ENCODE data around the gene SLC46A2. TPM values are rescaled to one million over a fixed set of nuclear protein-coding genes. Genes with fewer than 3 reads are reported as not detected.

SLC46A2 gene
- total and polyA plus RNA-seq, 2 of the 13 experiments (the other 11 are each of a cell fraction or from before 2014, with no cell fraction given): not detected

- POLR2A ChIA-PET: no interaction called here
- BruUV-seq (replicated peaks): no TSS peak
- 100% methylated on average over 2 of the region's 2 CpGs for WGBS (ENCODE audit: low lambda C conversion rate)
Measured at GRCh38 chr9:112838342-112838741, 52.3 kb downstream of the SLC46A2 start.

More at GRCh38 chr9:112838342-112838741, 52.3 kb downstream of the SLC46A2 start:
- intact Hi-C loops (cut with micrococcal nuclease; ENCODE audit: unreplicated experiment) (no loop called here), in situ Hi-C loops (cut with HindIII; ENCODE audit: extremely low pct_ligation_motif_present, low pct_unique_long_range_greater_than_20kb) (no loop called here)
- no peaks in the 10 kb centered on the region for H3K9me3 ChIP-seq (ENCODE audit: low read length)
- no peak for DNase-seq (ENCODE audit: low spot score)
- no peak overlapping the region for H3K4me3 ChIP-seq (replicated peaks in 1 of 3; ENCODE audit: insufficient read depth in 1 of 3, low read depth in 2 of 3, low read length in 3 of 3)
- no peak overlapping the region for H3K4me2 ChIP-seq (ENCODE audit: low read depth, low read length)
- no peak overlapping the region for H3K27ac ChIP-seq (ENCODE audit: extremely low read length, insufficient read depth, low read length)
- CTCF ChIA-PET (ENCODE audit: low intra/inter-chr PET ratio, low total read pairs): no interaction called here
- no peak for TF ChIP-seq ZNF234 (CRISPR knock-in tag; conservative IDR thresholded peaks at IDR 0.05)
- TF ChIP-seq SSRP1 (CRISPR knock-in tag; IDR thresholded peaks at IDR 0.05): no peak
- no peak for TF ChIP-seq ZNF607 (CRISPR knock-in tag; IDR thresholded peaks at IDR 0.05; ENCODE audit: borderline replicate concordance)
- TF ChIP-seq PREB (CRISPR knock-in tag; IDR thresholded peaks at IDR 0.05): no peak
- no peak for TF ChIP-seq SNAPC2 (CRISPR knock-in tag; IDR thresholded peaks at IDR 0.05)
- TF ChIP-seq LCORL (IDR thresholded peaks at IDR 0.05): no peak
- no peak for TF ChIP-seq LCORL (CRISPR knock-in tag; IDR thresholded peaks at IDR 0.05)
- no peak for TF ChIP-seq ZNF468 (CRISPR knock-in tag; IDR thresholded peaks at IDR 0.05)
- TF ChIP-seq DR1 (CRISPR knock-in tag; IDR thresholded peaks at IDR 0.05): no peak
- TF ChIP-seq, protein P1, sequence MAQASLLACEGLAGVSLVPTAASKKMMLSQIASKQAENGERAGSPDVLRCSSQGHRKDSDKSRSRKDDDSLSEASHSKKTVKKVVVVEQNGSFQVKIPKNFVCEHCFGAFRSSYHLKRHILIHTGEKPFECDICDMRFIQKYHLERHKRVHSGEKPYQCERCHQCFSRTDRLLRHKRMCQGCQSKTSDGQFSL (CRISPR knock-in tag; IDR thresholded peaks at IDR 0.05): no peak
- no peak for TF ChIP-seq ZMYM4 (CRISPR knock-in tag; IDR thresholded peaks at IDR 0.05)
- TF ChIP-seq, protein P2, sequence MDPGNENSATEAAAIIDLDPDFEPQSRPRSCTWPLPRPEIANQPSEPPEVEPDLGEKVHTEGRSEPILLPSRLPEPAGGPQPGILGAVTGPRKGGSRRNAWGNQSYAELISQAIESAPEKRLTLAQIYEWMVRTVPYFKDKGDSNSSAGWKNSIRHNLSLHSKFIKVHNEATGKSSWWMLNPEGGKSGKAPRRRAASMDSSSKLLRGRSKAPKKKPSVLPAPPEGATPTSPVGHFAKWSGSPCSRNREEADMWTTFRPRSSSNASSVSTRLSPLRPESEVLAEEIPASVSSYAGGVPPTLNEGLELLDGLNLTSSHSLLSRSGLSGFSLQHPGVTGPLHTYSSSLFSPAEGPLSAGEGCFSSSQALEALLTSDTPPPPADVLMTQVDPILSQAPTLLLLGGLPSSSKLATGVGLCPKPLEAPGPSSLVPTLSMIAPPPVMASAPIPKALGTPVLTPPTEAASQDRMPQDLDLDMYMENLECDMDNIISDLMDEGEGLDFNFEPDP (CRISPR knock-in tag; conservative IDR thresholded peaks at IDR 0.05): no peak
- TF ChIP-seq ZIK1 (CRISPR knock-in tag; IDR thresholded peaks at IDR 0.05; ENCODE audit: borderline replicate concordance, low read depth): no peak
- no peak for TF ChIP-seq ZSCAN30 (CRISPR knock-in tag; IDR thresholded peaks at IDR 0.05)
- TF ChIP-seq HNF4G (IDR thresholded peaks at IDR 0.05; ENCODE audit: borderline replicate concordance, low read depth, low read length): no peak
- no peak for TF ChIP-seq HNF4G (CRISPR knock-in tag; IDR thresholded peaks at IDR 0.05; ENCODE audit: borderline replicate concordance, low read depth)
- no peak for TF ChIP-seq MAFG (CRISPR knock-in tag; IDR thresholded peaks at IDR 0.05)
- TF ChIP-seq POLR2A (IDR thresholded peaks at IDR 0.05; ENCODE audit: insufficient read depth in 1 of 2, low read depth in 2 of 2, low read length in 2 of 2): no peak
- TF ChIP-seq IRX3 (CRISPR knock-in tag; IDR thresholded peaks at IDR 0.05; ENCODE audit: borderline replicate concordance, low read depth): no peak
- TF ChIP-seq MED13 (CRISPR knock-in tag; IDR thresholded peaks at IDR 0.05): no peak
- no peak for TF ChIP-seq PCBP2 (optimal IDR thresholded peaks at IDR 0.05; ENCODE audit: low read depth, low read length, poor library complexity, severe bottlenecking)
- no peak overlapping the region for H2AFZ ChIP-seq (ENCODE audit: low read length)
- ATAC-seq: no peak
- no peaks in the 10 kb centered on the region for H3K27me3 ChIP-seq (ENCODE audit: control insufficient read depth in 1 of 2, insufficient read depth in 2 of 2, low read length in 2 of 2)
- H3K36me3 ChIP-seq (replicated peaks in 1 of 2; ENCODE audit: control insufficient read depth in 1 of 2, insufficient read depth in 2 of 2, low read length in 2 of 2): peaks cover 3 to 25% of the 10 kb centered on the region in 2 experiments; a peak in 4 of 5 replicates
- H4K20me1 ChIP-seq (ENCODE audit: insufficient read depth, low read length): no peaks in the 10 kb centered on the region
- H3K4me1 ChIP-seq (ENCODE audit: insufficient read depth, low read length): peaks cover 34% of the 10 kb centered on the region
- H3K79me2 ChIP-seq (ENCODE audit: insufficient read depth, low read length): no peaks in the 10 kb centered on the region
- FAIRE-seq: no peak
- no peak overlapping the region for H3K9ac ChIP-seq (ENCODE audit: insufficient read depth, low read depth, low read length)
